PFSK-1 (cell line): Measurements from ENCODE around the gene AUTS2.

Source experiments
- POLR2AphosphoS5 ChIP-seq: IDR thresholded peaks from 2 replicates; pipeline ENCODE4 v1.6.1; 2012; ENCODE audit warnings: low read depth, mild to moderate bottlenecking, control low read depth, low read length, moderate library complexity
- TAF1 ChIP-seq: IDR thresholded peaks from 2 replicates; pipeline ENCODE4 v1.6.1; 2012; ENCODE audit warnings: low read length, control low read depth, borderline replicate concordance; ENCODE audit not compliant: insufficient read depth
- TF ChIP-seq, protein P1 (sequence below), 2 experiments: IDR thresholded peaks; 2 replicates each; pipeline versions ENCODE4 v1.6.1 to v1.8.0; 2011 to 2012; ENCODE audit warnings: low read depth in 2 of 2, low read length in 2 of 2, control low read depth in 1 of 2, inconsistent platforms in 1 of 2, mild to moderate bottlenecking in 1 of 2, moderate library complexity in 1 of 2; ENCODE audit not compliant: insufficient read depth in 1 of 2

DNA sequence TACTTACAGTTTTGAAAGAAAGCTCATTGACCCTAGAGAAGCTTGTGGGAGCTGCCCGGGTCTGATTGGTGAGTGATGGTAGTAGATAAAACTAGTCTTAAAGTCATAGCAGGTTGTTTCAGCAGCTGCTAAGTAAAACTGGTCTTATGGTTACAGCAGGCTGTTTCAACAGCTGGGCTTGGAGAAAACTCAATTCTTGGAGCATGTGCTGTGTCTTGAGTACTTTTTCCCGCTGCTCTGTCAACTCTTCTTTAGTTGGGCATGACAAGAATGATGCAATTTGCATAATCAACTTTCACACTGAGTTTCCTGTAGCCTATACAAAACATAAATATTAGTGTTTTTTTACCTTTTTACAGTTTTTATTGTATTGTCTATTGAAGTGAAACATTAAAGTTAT, 707.9 kb downstream of the AUTS2 start:
- TF ChIP-seq TAF1 (no peak), POLR2AphosphoS5 (no peak)
- TF ChIP-seq, protein P1, sequence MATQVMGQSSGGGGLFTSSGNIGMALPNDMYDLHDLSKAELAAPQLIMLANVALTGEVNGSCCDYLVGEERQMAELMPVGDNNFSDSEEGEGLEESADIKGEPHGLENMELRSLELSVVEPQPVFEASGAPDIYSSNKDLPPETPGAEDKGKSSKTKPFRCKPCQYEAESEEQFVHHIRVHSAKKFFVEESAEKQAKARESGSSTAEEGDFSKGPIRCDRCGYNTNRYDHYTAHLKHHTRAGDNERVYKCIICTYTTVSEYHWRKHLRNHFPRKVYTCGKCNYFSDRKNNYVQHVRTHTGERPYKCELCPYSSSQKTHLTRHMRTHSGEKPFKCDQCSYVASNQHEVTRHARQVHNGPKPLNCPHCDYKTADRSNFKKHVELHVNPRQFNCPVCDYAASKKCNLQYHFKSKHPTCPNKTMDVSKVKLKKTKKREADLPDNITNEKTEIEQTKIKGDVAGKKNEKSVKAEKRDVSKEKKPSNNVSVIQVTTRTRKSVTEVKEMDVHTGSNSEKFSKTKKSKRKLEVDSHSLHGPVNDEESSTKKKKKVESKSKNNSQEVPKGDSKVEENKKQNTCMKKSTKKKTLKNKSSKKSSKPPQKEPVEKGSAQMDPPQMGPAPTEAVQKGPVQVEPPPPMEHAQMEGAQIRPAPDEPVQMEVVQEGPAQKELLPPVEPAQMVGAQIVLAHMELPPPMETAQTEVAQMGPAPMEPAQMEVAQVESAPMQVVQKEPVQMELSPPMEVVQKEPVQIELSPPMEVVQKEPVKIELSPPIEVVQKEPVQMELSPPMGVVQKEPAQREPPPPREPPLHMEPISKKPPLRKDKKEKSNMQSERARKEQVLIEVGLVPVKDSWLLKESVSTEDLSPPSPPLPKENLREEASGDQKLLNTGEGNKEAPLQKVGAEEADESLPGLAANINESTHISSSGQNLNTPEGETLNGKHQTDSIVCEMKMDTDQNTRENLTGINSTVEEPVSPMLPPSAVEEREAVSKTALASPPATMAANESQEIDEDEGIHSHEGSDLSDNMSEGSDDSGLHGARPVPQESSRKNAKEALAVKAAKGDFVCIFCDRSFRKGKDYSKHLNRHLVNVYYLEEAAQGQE (IDR thresholded peaks at IDR 0.05; ENCODE audit: insufficient read depth in 1 of 2, low read depth in 2 of 2, low read length in 2 of 2) = no peak
